ENCODE measurements around the gene LZTR1.

- TF ChIP-seq CTCF (IDR thresholded peaks at IDR 0.05) (no peak), POLR2AphosphoS5 (IDR thresholded peaks at IDR 0.05) (no peak)
These were observed 13.9 kb downstream of the LZTR1 start for GRCh38 chr22:20996031-20996410.
